ENCODE results near the gene FRMD4A. TPM values are rescaled to one million over a fixed set of nuclear protein-coding genes. Genes with fewer than 3 reads are reported as not detected.

Gene FRMD4A
- total and polyA plus RNA-seq, 12 donors: 9.1 to 29.6 (median 14.6) TPM

DNA sequence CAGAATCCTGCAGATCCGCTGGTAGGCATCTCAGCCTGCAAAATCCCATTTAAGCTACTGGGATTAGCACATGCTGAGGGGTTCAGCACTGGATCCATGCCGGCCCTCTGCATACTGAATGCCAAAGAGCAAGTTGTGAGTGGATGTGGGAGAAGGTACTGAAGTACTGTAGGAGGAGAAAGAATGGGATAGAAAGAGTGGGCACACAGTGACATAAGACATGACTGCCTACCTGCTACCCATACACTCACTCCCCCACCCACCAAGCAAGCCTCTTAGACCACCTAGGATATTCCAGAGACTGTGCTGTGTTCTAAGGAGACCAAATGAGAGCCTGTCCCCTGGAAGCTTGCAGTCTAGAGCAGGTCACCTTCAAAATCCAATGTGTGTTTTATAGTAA is 215.9 kb downstream of the FRMD4A start:
- Histone ChIP-seq H3K9me3 (replicated peaks in 1 of 3) (no peaks in the 10 kb centered on the region), H3K4me1 (replicated peaks in 1 of 2) (no peaks in the 10 kb centered on the region), H3K27me3 (no peaks in the 10 kb centered on the region), H3K4me3 (no peak overlapping the region), H3K27ac (no peak overlapping the region), H3K36me3 (replicated peaks in 1 of 2) (no peaks in the 10 kb centered on the region)
- intact Hi-C loops (cut with DNase I): no loop called here
- WGBS, 4 donors: 77 to 88% (median 85%) methylated on average over 2 of the region's 2 CpGs
- TF ChIP-seq, protein P1, sequence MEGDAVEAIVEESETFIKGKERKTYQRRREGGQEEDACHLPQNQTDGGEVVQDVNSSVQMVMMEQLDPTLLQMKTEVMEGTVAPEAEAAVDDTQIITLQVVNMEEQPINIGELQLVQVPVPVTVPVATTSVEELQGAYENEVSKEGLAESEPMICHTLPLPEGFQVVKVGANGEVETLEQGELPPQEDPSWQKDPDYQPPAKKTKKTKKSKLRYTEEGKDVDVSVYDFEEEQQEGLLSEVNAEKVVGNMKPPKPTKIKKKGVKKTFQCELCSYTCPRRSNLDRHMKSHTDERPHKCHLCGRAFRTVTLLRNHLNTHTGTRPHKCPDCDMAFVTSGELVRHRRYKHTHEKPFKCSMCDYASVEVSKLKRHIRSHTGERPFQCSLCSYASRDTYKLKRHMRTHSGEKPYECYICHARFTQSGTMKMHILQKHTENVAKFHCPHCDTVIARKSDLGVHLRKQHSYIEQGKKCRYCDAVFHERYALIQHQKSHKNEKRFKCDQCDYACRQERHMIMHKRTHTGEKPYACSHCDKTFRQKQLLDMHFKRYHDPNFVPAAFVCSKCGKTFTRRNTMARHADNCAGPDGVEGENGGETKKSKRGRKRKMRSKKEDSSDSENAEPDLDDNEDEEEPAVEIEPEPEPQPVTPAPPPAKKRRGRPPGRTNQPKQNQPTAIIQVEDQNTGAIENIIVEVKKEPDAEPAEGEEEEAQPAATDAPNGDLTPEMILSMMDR (IDR thresholded peaks at IDR 0.05): no peak
- TF ChIP-seq POLR2A (IDR thresholded peaks at IDR 0.05): no peak
- DNase-seq: no peak

DNA sequence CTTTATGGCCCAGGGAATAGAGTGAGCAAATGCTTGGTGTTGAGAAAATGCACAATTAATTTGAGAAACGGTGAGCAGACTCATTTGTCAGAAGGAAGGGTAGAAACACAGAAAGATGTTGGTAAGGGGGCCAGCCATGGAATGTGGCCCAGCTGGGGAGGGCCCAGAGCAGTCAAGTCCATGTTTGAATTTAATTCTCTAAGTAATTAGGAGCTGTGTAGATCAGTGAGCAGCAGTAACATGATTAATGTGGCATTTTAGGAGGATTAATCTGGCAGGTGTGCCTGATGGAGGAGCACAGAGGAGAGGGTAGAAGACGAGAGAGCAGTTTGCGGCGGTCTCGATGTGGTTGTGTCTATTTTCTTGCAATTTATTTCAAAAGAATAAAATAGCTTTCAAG is 218.7 kb downstream of the FRMD4A start:
- H3K4me3 ChIP-seq: no peak overlapping the region
- no peak for DNase-seq
- 80 to 87% (median 83%) methylated on average over 5 of the region's 5 CpGs for WGBS, 4 donors
- H3K27ac ChIP-seq: no peak overlapping the region
- no peaks in the 10 kb centered on the region for H3K27me3 ChIP-seq
- H3K36me3 ChIP-seq (replicated peaks in 1 of 2): no peaks in the 10 kb centered on the region
- H3K9me3 ChIP-seq (replicated peaks in 1 of 3): no peaks in the 10 kb centered on the region
- TF ChIP-seq, protein P1 (IDR thresholded peaks at IDR 0.05): no peak
- TF ChIP-seq POLR2A (IDR thresholded peaks at IDR 0.05): no peak
- intact Hi-C loops (cut with DNase I): no loop called here
- no peaks in the 10 kb centered on the region for H3K4me1 ChIP-seq (replicated peaks in 1 of 2)

DNA sequence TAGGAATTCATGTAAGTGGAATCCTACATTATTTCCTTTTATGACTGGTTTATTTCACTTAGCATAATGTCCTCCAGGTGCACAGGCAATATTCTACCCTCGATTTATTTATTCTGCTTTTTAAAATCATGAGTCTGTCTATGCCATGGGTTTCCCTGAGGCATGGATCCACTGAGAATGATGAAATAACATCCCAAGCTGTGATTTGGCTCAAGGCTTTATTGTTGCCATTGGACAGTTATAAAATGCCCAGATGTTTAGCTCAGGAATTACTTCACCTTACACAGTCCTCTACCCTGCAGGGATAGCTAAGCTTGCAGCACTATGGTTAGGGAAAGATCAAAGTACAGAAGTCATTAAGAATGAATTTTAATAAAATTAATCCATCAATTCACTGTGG is 219.5 kb downstream of the FRMD4A start:
- TF ChIP-seq, protein P1 (IDR thresholded peaks at IDR 0.05): no peak
- TF ChIP-seq POLR2A (IDR thresholded peaks at IDR 0.05): no peak

DNA sequence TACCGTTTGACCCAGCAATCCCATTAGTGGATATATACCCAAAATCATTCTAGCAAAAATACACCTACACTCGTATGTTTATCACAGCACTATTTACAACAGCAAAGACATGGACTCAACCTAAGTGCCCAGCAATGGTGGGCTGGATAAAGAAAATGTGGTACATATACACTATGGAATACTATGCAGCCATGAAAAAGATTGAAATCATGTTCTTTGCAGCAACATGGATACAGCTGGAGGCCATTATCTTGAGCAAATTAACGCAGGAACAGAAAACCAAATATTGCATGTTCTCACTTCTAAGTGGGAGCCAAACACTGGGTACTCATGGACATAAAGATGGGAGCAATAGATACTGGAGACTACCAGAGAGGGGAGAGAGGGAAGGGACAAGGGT is 223.9 kb downstream of the FRMD4A start:
- no peaks in the 10 kb centered on the region for H3K36me3 ChIP-seq (replicated peaks in 1 of 2)
- H3K4me1 ChIP-seq (replicated peaks in 1 of 2): no peaks in the 10 kb centered on the region
- H3K27me3 ChIP-seq: no peaks in the 10 kb centered on the region
- 83 to 88% (median 86%) methylated on average over 3 of the region's 3 CpGs for WGBS, 4 donors
- TF ChIP-seq POLR2A (IDR thresholded peaks at IDR 0.05): no peak
- TF ChIP-seq, protein P1 (IDR thresholded peaks at IDR 0.05): no peak
- H3K4me3 ChIP-seq: no peak overlapping the region
- H3K9me3 ChIP-seq (replicated peaks in 1 of 3): no peaks in the 10 kb centered on the region
- intact Hi-C loops (cut with DNase I): no loop called here
- no peak overlapping the region for H3K27ac ChIP-seq
- no peak for DNase-seq

More for the DNA sequence above, 219.5 kb downstream of the FRMD4A start:
- no peaks in the 10 kb centered on the region for H3K27me3 ChIP-seq
- no peak overlapping the region for H3K4me3 ChIP-seq
- intact Hi-C loops (cut with DNase I): no loop called here
- no peaks in the 10 kb centered on the region for H3K9me3 ChIP-seq (replicated peaks in 1 of 3)
- no peaks in the 10 kb centered on the region for H3K4me1 ChIP-seq (replicated peaks in 1 of 2)
- H3K27ac ChIP-seq: no peak overlapping the region
- 73 to 82% (median 78%) methylated on average over 1 of the region's 1 CpG for WGBS, 4 donors
- no peaks in the 10 kb centered on the region for H3K36me3 ChIP-seq (replicated peaks in 1 of 2)
- DNase-seq: no peak
